ENCODE results near the gene HIBCH. TPM values are rescaled to one million over a fixed set of nuclear protein-coding genes. Genes with fewer than 3 reads are reported as not detected.

HIBCH gene
- total and polyA plus RNA-seq, 9 of the 15 experiments (the other 6 are each of a cell fraction or from before 2014, with no cell fraction given), result 17.0 to 65.4 (median 28.3) TPM

DNA sequence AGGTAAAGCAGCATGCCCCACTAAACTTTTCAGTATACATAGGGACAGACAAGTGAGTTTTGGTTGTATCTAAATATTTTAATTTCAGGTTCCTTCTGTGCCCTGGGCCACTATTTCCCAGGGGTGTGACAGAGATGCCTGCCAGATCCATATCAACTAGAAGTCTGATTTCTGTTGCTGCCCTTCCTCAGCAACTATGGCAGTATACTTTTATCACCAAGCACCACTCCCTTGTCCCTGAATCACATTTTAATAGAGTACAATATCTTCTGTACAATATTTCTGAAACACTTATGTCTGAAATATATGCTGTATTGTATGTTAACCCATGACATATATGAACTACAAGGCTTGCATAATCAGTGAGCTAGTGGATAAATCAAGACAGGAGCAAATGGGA, 117.6 kb downstream of the HIBCH start:
- Histone ChIP-seq H3K27ac (ENCODE audit: extremely low read depth, low read depth, low read length) (no peak overlapping the region), H3K9ac (ENCODE audit: insufficient read depth in 1 of 2, low read depth in 2 of 2, low read length in 2 of 2) (no peak overlapping the region), H3K4me2 (ENCODE audit: insufficient read depth, low read length) (no peak overlapping the region), H3K9me3 (replicated peaks; ENCODE audit: control insufficient read depth, insufficient read depth, low read depth, low read length) (no peaks in the 10 kb centered on the region), H3K9me1 (ENCODE audit: control insufficient read depth, insufficient read depth, low read length) (no peaks in the 10 kb centered on the region), H4K20me1 (replicated peaks; ENCODE audit: control insufficient read depth, insufficient read depth, low read length) (no peaks in the 10 kb centered on the region), H3K4me1 (replicated peaks in 1 of 2; ENCODE audit: control insufficient read depth in 2 of 2, insufficient read depth in 2 of 2, low read length in 2 of 2) (peaks cover 0 to 6% of the 10 kb centered on the region in 2 experiments; a peak in 3 of 5 replicates), H3K27me3 (ENCODE audit: control insufficient read depth in 2 of 2, insufficient read depth in 2 of 2, low read length in 2 of 2) (no peaks in the 10 kb centered on the region), H3K4me3 (no peak overlapping the region), H3K79me2 (ENCODE audit: control insufficient read depth, insufficient read depth, low read length) (peaks cover 45% of the 10 kb centered on the region), H3K36me3 (ENCODE audit: control insufficient read depth, insufficient read depth, low read length) (peaks cover 75% of the 10 kb centered on the region), H2AFZ (ENCODE audit: low read depth, low read length) (no peak overlapping the region)
- ATAC-seq, result no peak
- DNase-seq (ENCODE audit: extremely low read depth in 1 of 4, low spot score in 3 of 4), result no peak
- CTCF ChIA-PET (ENCODE audit: low intra/inter-chr PET ratio), result no interaction called here
- intact Hi-C loops (cut with micrococcal nuclease) (no loop called here), in situ Hi-C loops (cut with MboI) (no loop called here)
- no peak for FAIRE-seq
- TF ChIP-seq RBFOX2 (IDR thresholded peaks at IDR 0.05; ENCODE audit: low read depth, low read length), result 0 out of 2 replicates have a peak, but pooled peaks have one; percentile 13
- no peak for TF ChIP-seq MAFF (IDR thresholded peaks at IDR 0.05; ENCODE audit: low read length)
- TF ChIP-seq, protein P1, sequence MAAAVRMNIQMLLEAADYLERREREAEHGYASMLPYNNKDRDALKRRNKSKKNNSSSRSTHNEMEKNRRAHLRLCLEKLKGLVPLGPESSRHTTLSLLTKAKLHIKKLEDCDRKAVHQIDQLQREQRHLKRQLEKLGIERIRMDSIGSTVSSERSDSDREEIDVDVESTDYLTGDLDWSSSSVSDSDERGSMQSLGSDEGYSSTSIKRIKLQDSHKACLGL (CRISPR knock-in tag; IDR thresholded peaks at IDR 0.05; ENCODE audit: borderline replicate concordance, poor library complexity, severe bottlenecking), result no peak
- TF ChIP-seq RAD21 (CRISPR knock-in tag; conservative IDR thresholded peaks at IDR 0.05 in 1 of 2, IDR thresholded peaks at IDR 0.05 in 1 of 2), result no peak
- POLR2A ChIA-PET, result interaction anchor here (0.5 kb wide), 1 partner anchor 439 kb away, joined by 3 read pairs; no protein-coding TSS in a partner anchor
- BruUV-seq (replicated peaks), result no TSS peak

DNA sequence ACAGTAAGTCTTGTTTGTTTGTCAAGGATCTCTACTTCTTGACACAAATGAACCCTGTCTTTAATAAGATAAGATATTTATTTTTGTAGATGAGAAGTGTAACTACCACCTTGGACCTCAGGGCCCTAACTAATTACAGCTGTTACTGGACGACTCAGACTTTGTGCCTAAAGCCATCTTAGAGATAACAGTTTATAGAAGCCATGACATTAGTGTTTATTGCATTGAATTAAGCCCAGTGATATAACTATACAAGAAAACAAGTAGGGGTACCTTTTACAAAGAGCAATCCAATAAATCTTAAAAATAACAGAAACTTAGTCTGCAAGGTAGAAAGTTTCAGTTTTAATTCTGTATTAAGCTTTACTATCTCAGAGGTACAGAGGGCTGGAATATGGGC, 119.0 kb downstream of the HIBCH start:
- ChIA-PET CTCF (ENCODE audit: low intra/inter-chr PET ratio) (no interaction called here), POLR2A (interaction anchor here (1.0 kb wide), 1 partner anchor 13 kb away, joined by 3 read pairs; no protein-coding TSS in a partner anchor)
- FAIRE-seq (no peak), ATAC-seq (0 out of 3 replicates have a peak, but pooled peaks have one; percentile 15), DNase-seq (ENCODE audit: extremely low read depth in 1 of 4, low spot score in 3 of 4) (no peak)
- H3K9ac ChIP-seq (ENCODE audit: insufficient read depth in 1 of 2, low read depth in 2 of 2, low read length in 2 of 2), result no peak overlapping the region
- no peak overlapping the region; the same call in 2 of the 3 replicates for H3K27ac ChIP-seq (ENCODE audit: extremely low read depth, low read depth, low read length)
- in situ Hi-C loops (cut with MboI), result no loop called here
- H3K4me3 ChIP-seq, result no peak overlapping the region
- H3K36me3 ChIP-seq (ENCODE audit: control insufficient read depth, insufficient read depth, low read length), result peaks cover 87% of the 10 kb centered on the region
- intact Hi-C loops (cut with micrococcal nuclease), result no loop called here
- H2AFZ ChIP-seq (ENCODE audit: low read depth, low read length), result no peak overlapping the region
- H3K4me2 ChIP-seq (ENCODE audit: insufficient read depth, low read length), result no peak overlapping the region; the same call in 1 of the 2 replicates
- peaks cover 0 to 9% of the 10 kb centered on the region in 2 experiments; a peak in 3 of 5 replicates for H3K4me1 ChIP-seq (replicated peaks in 1 of 2; ENCODE audit: control insufficient read depth in 2 of 2, insufficient read depth in 2 of 2, low read length in 2 of 2)
- H4K20me1 ChIP-seq (replicated peaks; ENCODE audit: control insufficient read depth, insufficient read depth, low read length), result no peaks in the 10 kb centered on the region
- H3K9me1 ChIP-seq (ENCODE audit: control insufficient read depth, insufficient read depth, low read length), result no peaks in the 10 kb centered on the region
- H3K79me2 ChIP-seq (ENCODE audit: control insufficient read depth, insufficient read depth, low read length), result peaks cover 59% of the 10 kb centered on the region
- WGBS (ENCODE audit: insufficient coverage, low coverage, missing lambda C conversion rate), result 14% methylated on average over 1 of the region's 1 CpG
- no TSS peak for BruUV-seq (replicated peaks)
- no peaks in the 10 kb centered on the region for H3K9me3 ChIP-seq (replicated peaks; ENCODE audit: control insufficient read depth, insufficient read depth, low read depth, low read length)
- no peaks in the 10 kb centered on the region for H3K27me3 ChIP-seq (ENCODE audit: control insufficient read depth in 2 of 2, insufficient read depth in 2 of 2, low read length in 2 of 2)
- no peak for TF ChIP-seq ZFX (CRISPR knock-in tag; IDR thresholded peaks at IDR 0.05)
- 0 out of 2 replicates have a peak, but pooled peaks have one; percentile 14 for TF ChIP-seq POLR2AphosphoS2 (IDR thresholded peaks at IDR 0.05; ENCODE audit: low read length)
- TF ChIP-seq HNRNPK (IDR thresholded peaks at IDR 0.05; ENCODE audit: low read depth, low read length, poor library complexity, severe bottlenecking), result no peak
- TF ChIP-seq, protein P2, sequence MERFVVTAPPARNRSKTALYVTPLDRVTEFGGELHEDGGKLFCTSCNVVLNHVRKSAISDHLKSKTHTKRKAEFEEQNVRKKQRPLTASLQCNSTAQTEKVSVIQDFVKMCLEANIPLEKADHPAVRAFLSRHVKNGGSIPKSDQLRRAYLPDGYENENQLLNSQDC (CRISPR knock-in tag; IDR thresholded peaks at IDR 0.05), result no peak
- TF ChIP-seq FOXJ2 (tag; IDR thresholded peaks at IDR 0.05), result no peak
- TF ChIP-seq GTF2F1 (IDR thresholded peaks at IDR 0.05; ENCODE audit: low read depth, low read length), result no peak
- no peak for TF ChIP-seq HDAC2 (IDR thresholded peaks at IDR 0.05)
- TF ChIP-seq MCM3 (IDR thresholded peaks at IDR 0.05), result no peak
- no peak for TF ChIP-seq ZNF707 (CRISPR knock-in tag; conservative IDR thresholded peaks at IDR 0.05)
- no peak for TF ChIP-seq ZNF354B (CRISPR knock-in tag; IDR thresholded peaks at IDR 0.05)
- no peak for TF ChIP-seq NCOA4 (IDR thresholded peaks at IDR 0.05; ENCODE audit: partially characterized antibody)
- TF ChIP-seq, protein P3, sequence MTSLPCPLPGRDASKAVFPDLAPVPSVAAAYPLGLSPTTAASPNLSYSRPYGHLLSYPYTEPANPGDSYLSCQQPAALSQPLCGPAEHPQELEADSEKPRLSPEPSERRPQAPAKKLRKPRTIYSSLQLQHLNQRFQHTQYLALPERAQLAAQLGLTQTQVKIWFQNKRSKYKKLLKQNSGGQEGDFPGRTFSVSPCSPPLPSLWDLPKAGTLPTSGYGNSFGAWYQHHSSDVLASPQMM (CRISPR knock-in tag; IDR thresholded peaks at IDR 0.05), result no peak
- TF ChIP-seq BRD9 (IDR thresholded peaks at IDR 0.05; ENCODE audit: low read depth, partially characterized antibody), result no peak

All from K562 (cell line).